Measurements from ENCODE around the gene ZBTB38.
A peak's percentile ranks its signal among the peaks of the same experiment; 100 is the strongest.

The ZBTB38 gene

GRCh38 chr3:141388823-141389621, 20.7 kb downstream of the ZBTB38 start:
- DNase-seq = no peak

GRCh38 chr3:141389703-141390102, 21.4 kb downstream of the ZBTB38 start:
- DNase-seq = no peak

GRCh38 chr3:141390747-141391146, 22.4 kb downstream of the ZBTB38 start:
- DNase-seq = no peak

GRCh38 chr3:141391298-141391990, 23.1 kb downstream of the ZBTB38 start:
- DNase-seq = no peak

GRCh38 chr3:141391991-141392316, 23.6 kb downstream of the ZBTB38 start:
- DNase-seq = no peak

GRCh38 chr3:141392416-141392815, 24.1 kb downstream of the ZBTB38 start:
- DNase-seq = peak; percentile 38 to 80

DNA sequence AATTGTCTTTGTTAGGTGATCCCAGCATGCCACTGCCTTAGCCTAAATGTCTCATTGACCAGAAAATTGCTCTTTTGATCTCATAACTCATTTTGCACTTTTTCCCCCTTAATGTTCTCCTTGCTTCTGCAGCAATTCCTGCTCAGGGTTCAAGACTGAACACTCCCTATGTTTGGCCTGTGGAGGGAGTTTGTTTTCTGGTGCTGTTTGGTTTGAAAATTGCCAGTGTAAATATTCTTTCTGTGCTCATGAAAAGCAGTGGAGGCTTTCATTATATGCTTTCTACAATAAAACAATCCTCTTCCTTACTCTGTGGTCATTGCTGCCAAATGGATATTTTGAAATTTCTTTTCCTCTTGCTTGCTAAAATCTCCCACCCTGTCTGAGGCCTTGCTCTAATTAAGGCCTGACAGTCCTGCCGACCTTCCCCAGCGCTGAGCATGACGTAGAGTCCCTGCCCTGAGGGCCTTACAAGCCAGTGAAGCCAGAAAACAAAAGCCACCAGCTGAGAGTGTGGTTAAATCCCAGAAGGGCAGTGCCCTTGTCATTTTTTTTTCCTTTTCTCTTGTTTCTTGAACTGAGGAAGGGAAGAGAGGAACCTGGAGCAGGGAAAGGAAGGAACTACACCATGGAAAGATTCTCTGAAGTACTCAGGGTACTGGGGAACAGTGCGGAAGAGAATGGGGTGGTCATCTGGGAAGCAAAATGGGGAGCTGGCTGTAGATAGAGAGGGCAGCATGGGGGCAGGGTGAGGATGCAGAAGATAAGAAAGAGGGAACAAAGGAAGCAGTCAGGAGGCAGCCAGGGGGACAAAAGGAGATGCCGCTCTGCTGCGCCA, 24.8 kb downstream of the ZBTB38 start:
- peak in 1 of 2 experiments; percentile 23 for DNase-seq

- no peak for DNase-seq
Measured at GRCh38 chr3:141393735-141394076, 25.4 kb downstream of the ZBTB38 start.

- no peak for DNase-seq
Measured at GRCh38 chr3:141394560-141394959, 26.3 kb downstream of the ZBTB38 start.

GRCh38 chr3:141395005-141395589, 26.8 kb downstream of the ZBTB38 start:
- no peak for DNase-seq

GRCh38 chr3:141397996-141398395, 29.7 kb downstream of the ZBTB38 start:
- no peak for DNase-seq

DNA sequence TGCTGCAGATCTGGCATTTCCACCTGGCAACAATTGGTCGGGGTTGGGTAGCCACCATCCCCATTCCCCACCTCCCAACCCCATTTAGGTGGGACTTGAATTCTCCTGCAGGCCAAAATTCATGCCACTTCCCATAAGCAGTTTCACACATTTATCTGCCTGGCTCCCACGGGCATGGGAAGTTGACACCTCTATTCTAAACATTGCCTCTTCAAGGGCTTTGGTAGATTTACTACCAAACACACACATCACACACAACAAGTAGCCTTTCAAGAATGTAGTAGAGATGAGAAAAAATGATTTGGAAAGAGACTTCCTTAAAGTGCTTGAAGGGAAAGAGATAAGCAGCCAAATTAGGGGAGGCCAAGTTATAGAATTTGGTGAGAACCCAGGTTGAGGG, 30.9 kb downstream of the ZBTB38 start:
- no peak for DNase-seq

DNA sequence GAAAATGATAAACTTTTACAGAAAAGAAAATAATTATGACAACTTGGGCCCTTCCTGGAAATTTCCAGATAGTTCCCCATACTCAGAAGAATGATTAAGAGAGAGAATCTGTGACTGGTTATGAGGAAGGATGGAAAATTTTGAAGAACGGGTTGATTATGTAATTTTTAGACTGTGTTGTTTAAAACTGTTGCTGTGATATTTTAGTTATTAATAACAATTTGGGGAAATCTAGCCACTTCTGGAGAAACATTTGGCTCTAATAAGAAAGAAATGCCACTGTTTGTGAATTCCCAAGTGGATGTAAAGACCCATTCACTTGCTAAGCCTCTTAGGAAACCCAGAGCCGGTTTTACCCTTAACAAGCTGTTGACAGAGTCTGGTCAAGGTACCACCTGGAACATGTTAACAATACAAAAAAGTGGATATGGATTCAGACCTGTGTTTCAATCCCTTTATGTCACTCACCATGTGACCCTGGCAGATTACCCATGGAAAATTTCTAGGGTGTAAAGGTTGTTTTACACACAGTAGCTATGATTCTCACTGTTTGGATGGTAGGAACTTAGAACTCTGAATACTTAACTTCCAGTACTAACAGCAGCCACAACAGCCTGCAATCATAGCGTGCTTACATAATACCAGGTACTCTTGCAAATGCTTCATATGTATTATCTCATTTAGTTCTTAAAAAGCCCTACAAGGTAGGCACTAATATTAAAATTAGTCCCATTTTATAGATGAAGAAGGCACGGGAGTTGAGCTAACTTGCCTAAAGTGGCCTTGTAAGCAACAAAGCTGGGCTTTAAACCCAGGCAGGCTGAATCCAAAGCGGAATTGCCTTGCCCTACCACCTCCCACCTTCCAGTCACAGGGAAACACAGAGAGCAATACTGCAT, 32.0 kb downstream of the ZBTB38 start:
- peak; percentile 81 to 93 for DNase-seq

- DNase-seq = no peak
Measured at GRCh38 chr3:141401095-141401494, 32.8 kb downstream of the ZBTB38 start.

GRCh38 chr3:141401573-141402475, 33.5 kb downstream of the ZBTB38 start:
- peak; percentile 31 to 45 for DNase-seq

- peak in 1 of 2 experiments; percentile 50 for DNase-seq
Measured at GRCh38 chr3:141402476-141403171, 34.3 kb downstream of the ZBTB38 start.

DNA sequence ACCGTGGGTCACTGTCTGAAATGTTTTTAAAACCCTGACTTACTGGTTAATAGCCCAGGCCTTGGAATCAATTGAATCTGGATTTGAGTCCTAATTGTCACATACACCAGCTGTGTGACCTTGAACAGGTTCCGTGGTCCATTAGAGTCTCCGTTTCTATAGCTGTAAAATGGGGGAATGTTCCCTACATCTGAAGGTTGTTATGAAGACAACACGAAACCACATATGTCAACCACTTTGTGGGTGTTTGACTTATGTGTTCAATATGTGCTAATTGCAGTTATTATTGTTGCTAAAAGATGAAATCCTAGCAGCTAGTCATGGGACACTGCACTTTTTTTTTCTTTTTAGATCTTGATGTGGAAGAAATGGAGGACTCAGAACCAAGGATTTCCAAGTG, 35.3 kb downstream of the ZBTB38 start:
- no peak for DNase-seq

DNA sequence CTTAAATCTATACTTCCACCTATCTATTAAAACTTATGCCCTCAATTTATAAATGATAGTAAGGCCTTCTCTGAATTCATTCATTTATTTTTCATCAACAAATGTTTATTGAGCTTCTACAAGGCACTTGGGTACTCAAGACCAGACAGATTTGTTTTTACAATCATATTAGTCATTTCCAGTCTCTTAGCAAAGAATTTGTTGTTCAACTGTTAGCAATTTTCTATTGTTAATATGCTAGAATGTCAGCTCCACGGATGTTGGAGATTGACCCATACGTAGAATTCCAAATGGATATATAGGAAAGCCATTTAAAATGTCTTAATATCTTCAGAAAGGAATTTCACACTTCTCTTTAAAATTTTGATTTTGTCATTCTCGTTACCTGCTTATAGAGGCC, 36.7 kb downstream of the ZBTB38 start:
- no peak for DNase-seq

DNA sequence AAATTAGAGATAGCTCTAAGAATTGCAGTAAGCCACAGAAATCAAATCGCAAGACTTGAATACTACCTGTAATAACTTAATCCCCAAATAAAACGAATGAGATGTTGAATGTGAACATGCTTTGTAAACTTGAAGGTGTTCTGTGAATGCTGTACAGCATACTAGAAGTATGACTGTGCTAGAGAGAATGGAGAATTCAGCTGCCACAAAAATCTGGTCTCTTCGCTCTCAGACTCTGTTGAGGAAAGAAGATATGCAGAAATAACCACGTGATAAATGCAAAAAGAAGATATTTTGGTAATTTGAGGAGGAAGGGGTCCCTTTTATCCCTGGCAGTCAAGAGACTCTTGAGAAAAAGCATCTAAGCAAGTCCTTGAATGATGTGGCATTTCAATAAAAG, 37.3 kb downstream of the ZBTB38 start:
- no peak for DNase-seq

DNA sequence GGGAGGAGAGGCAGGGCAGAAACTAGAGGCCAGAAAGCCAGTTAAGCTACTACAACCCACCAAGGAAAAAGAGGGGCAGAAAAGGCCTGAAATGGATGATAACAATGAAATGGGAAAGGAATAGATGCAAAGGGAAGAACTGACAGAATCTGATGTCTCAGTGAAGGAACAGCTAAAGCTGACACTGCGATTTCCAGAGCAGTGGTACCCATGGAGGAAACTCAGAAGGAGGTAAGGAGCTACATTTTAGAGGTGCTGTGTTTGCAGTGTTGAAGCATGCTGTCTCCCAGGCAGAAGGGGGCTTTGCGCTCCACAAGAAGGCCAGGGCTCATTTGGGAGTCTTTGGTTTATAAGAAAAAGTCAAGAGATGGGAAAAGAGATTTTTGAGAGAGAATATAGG, 38.0 kb downstream of the ZBTB38 start:
- no peak for DNase-seq

DNA sequence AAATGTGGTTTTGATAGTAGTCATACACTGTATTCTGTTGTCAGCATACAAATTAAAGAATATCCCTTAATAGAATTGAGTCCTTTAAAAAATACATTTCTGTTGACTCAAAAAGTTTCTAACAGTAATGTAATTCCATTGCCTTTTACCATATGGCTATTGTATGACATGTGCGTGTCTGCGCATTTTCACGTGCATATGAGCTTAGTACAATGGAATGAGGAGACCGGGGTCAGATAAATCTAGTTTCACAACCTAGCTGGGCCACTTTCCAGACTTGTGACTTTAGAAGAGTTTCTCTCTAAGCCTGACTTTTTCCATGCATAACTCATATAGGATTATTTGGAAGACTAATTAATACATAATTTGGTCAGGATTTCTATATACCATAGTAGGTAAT, 38.7 kb downstream of the ZBTB38 start:
- DNase-seq = no peak
